Central memory CD8-positive, alpha-beta T cell (primary cell): ENCODE results near the gene MRPL47.

Experiments
- ATAC-seq: fragments of 150-1000 bp; cut with Tn5 transposase; replicated peaks from 2 replicates; pipeline ENCODE4 v1.10.0; 2022; ENCODE audit warnings: mild to moderate bottlenecking, moderate FRiP score, moderate number of reproducible peaks; ENCODE audit not compliant: poor library complexity, severe bottlenecking; ENCODE audit errors: extremely low read depth
- DNase-seq, 2 donors: peaks; one replicate each; pipeline ENCODE4 v3.0.0; 2021; ENCODE audit warnings: low spot score in 2 of 2
- H3K27ac Mint-ChIP-seq: one replicate; pipeline ENCODE4 v1.8.0; 2022; ENCODE audit warnings: low read depth, mild to moderate bottlenecking, moderate library complexity, mixed read lengths
- H3K27me3 Mint-ChIP-seq: one replicate; pipeline ENCODE4 v1.8.0; 2022; ENCODE audit warnings: mixed read lengths
- H3K36me3 Mint-ChIP-seq: one replicate; pipeline ENCODE4 v1.8.0; 2022; ENCODE audit warnings: mild to moderate bottlenecking, moderate library complexity, mixed read lengths; ENCODE audit not compliant: insufficient read depth
- H3K4me1 Mint-ChIP-seq: one replicate; pipeline ENCODE4 v1.8.0; 2022; ENCODE audit warnings: mixed read lengths
- H3K4me3 Mint-ChIP-seq: one replicate; pipeline ENCODE4 v1.8.0; 2022; ENCODE audit warnings: mild to moderate bottlenecking, moderate library complexity, mixed read lengths
- H3K9me3 Mint-ChIP-seq: one replicate; pipeline ENCODE4 v1.8.0; 2022; ENCODE audit warnings: mixed read lengths

Gene MRPL47

DNA sequence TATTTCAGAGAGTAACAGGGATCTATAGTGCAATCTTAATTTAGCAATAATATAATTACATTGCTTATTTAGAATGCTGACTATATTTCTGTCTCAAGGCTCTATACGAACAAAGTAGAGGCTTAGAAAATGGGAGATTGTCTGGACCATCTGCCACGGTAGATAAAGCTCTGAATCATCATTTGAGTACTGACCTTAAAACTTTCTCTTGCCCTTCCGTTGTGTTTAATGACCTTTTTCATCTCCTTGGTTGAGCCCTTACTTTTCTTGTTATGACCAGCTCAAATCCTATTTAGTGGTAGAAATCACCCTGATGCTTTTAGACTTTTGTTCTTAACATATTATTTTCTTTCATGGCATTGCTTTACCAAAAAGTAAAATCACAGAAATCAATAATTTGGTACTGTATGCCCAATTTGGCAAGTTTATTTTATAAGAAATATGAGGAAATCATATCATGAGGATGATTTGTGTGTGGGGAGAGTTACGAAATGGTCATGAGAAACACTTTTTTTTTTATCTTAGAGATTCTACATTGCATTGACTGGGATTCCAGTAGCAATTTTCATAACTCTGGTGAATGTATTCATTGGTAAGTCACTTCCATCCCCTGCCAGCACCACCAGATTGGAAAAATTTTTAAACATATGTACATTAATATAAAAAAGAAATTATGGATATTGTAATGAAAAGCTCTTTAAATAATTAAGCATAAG, 11.2 kb upstream of the MRPL47 start:
- no peak for ATAC-seq
- Mint-ChIP-seq H3K4me3 (no peak overlapping the region), H3K36me3 (peaks cover 20% of the 10 kb centered on the region), H3K4me1 (peaks cover 4% of the 10 kb centered on the region), H3K27ac (no peak overlapping the region), H3K9me3 (no peaks in the 10 kb centered on the region), H3K27me3 (no peaks in the 10 kb centered on the region)
- DNase-seq = no peak

DNA sequence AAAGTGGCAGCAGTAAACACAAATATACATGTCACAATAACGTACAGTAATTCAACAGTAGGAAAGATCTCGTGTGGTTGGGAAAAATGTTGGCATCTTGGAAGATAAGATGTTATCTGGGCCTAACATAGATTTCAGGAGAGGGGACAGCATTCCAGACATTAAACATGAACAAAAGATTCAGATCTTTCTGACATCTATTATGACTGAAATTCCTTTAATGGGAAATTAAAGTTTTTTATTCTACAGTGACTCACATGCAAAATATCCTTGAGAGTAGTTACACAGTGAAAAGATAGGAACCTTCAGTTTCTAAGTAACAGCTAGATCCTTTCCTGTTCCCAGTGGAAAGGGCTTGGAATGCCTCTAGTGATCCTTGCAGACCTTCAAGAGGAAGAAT, 9.4 kb upstream of the MRPL47 start:
- no peaks in the 10 kb centered on the region for H3K9me3 Mint-ChIP-seq
- H3K27me3 Mint-ChIP-seq = no peaks in the 10 kb centered on the region
- H3K4me1 Mint-ChIP-seq = peaks cover 16% of the 10 kb centered on the region
- H3K27ac Mint-ChIP-seq = no peak overlapping the region
- no peak overlapping the region for H3K4me3 Mint-ChIP-seq
- H3K36me3 Mint-ChIP-seq = peaks cover 12% of the 10 kb centered on the region
- DNase-seq (no peak), ATAC-seq (no peak)

DNA sequence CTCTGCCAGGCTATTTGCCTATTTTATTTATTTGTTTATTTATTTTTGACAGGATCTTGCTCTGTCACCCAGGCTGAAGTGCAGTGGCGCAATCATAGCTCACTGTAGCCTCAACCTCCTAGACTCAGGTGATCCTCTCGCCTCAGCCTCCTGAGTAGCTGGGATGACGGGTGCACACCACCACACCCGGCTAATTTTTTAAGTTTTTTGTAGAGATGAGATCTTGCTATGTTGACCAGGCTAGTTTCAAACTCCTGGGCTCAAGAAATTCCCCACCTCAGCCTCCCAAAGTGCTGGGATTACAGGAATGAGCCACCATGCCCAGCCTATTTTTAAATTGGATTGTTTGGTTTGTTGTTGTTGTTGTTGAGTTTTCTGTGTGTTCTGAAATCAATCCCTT, 5.6 kb upstream of the MRPL47 start:
- no peaks in the 10 kb centered on the region for H3K36me3 Mint-ChIP-seq
- peak overlapping the region; percentile 80 for H3K27ac Mint-ChIP-seq
- no peaks in the 10 kb centered on the region for H3K9me3 Mint-ChIP-seq
- H3K27me3 Mint-ChIP-seq = no peaks in the 10 kb centered on the region
- DNase-seq = no peak
- H3K4me1 Mint-ChIP-seq = peaks cover 35% of the 10 kb centered on the region
- H3K4me3 Mint-ChIP-seq = no peak overlapping the region
- ATAC-seq = no peak

DNA sequence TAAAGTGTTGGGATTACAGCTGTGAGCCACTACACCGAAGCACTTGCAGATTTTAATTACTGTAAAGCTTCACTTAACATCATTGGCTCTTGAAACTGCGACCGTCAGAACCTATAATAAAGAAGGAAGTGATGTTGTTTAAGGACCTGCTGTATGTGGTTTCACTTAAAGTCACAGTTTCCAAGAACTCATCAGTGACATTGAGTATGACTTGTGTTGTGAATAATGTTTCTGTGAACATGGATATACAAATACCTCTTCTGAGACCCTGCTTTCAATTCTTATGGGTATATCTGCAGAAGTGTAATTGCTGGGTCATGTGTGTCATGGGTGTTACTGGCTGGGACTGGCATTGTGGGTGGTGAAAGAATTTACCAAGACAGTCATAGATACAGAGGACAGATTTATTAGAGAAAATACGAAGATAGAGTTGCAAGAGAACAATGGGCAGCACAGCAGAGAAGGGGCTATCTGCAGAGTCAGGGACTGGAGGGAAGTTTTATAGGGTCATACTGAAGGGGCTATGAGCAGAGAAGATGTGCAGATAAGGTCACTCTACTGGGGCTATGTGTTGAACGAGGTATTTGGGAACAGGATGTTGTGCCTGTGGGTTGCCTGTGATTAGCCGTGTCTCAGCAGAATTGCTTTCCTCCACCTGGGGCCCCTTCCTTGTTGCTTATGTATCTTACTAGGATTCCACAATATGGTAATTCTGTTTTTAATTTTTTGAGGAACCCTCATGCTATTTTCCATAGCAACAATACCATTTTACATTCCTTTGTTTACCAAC, 4.7 kb upstream of the MRPL47 start:
- Mint-ChIP-seq H3K27me3 (no peaks in the 10 kb centered on the region), H3K4me1 (peaks cover 41% of the 10 kb centered on the region), H3K4me3 (peak overlapping the region; percentile 48), H3K27ac (peak overlapping the region; percentile 80), H3K9me3 (no peaks in the 10 kb centered on the region), H3K36me3 (peaks cover 8% of the 10 kb centered on the region)
- ATAC-seq (peak; percentile 8), DNase-seq (no peak)

DNA sequence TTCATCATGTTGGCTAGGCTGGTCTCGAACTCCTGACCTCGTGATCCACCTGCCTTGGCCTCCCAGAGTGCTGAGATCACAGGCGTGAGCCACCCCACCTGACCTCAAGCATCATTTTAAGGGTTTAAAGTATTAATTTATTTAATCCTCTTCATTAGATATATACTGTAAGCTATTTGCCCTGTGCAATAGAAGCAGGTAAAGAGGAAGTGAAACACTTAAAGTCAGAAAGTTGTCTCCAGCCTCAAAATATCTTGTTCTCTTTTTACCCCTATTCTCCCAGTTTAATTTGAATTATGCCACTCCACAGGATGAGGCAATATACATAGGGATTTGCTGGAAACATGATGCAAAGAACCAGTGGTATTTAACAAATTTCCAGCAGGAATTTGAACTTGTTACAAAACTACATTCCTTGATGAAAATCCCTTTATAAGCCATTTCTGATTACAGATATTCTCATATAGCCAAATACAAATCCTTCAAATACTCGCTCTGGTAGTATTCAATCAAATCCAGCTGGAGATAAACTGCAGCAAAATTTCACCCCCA, 2.2 kb upstream of the MRPL47 start:
- no peak for ATAC-seq
- H3K9me3 Mint-ChIP-seq = no peaks in the 10 kb centered on the region

DNA sequence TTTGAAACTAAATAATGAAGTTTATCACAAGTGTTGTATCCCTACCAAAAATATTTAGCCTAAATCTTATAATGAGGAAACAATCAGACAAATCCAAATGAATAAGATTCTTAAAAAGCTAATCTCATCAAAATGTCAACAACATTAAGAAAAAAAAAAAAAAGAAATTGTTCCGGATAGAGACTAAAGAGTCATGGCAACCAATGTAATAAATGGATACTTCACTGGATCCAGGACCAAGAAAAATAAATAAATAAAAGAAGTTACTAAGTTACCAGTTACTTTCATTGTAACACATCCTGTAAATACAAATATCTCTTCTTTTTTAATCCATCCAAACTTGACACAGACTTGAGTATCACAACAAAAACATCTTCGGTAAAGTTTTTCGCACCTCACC, 607 bp downstream of the MRPL47 start:
- Mint-ChIP-seq H3K27me3 (no peaks in the 10 kb centered on the region), H3K4me3 (peak overlapping the region; percentile 98), H3K27ac (peak overlapping the region; percentile 99), H3K4me1 (peaks cover 25% of the 10 kb centered on the region), H3K36me3 (peaks cover 29% of the 10 kb centered on the region), H3K9me3 (no peaks in the 10 kb centered on the region)
- ATAC-seq (peak; percentile 14), DNase-seq (no peak)

More for the DNA sequence above, 2.2 kb upstream of the MRPL47 start:
- no peaks in the 10 kb centered on the region for H3K27me3 Mint-ChIP-seq
- H3K27ac Mint-ChIP-seq = peak overlapping the region; percentile 38
- peak overlapping the region; percentile 11 for H3K4me3 Mint-ChIP-seq
- H3K36me3 Mint-ChIP-seq = peaks cover 9% of the 10 kb centered on the region
- peaks cover 41% of the 10 kb centered on the region for H3K4me1 Mint-ChIP-seq
- no peak for DNase-seq

DNA sequence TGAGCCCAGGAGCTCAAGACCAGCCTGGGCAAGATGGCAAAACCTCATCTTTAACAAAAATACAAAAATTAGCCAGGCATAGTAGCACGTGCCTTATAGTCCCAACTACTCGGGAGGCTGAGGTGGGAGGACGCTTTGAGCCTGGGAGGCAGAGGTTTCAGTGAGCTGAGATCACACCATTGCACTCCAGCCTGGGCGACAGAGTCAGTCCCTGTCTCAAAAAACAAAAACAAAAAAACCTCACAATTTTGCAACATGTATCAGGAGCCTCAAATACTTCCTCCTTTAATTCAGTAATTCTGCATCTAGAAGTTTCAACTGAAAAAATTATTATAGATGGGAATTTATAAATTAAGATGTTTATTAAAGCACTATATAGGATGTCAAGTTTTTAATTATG, 1.1 kb downstream of the MRPL47 start:
- Mint-ChIP-seq H3K9me3 (no peaks in the 10 kb centered on the region), H3K36me3 (peaks cover 34% of the 10 kb centered on the region), H3K4me1 (peaks cover 24% of the 10 kb centered on the region), H3K27ac (peak overlapping the region; percentile 99), H3K27me3 (no peaks in the 10 kb centered on the region), H3K4me3 (peak overlapping the region; percentile 98)
- DNase-seq (no peak), ATAC-seq (no peak)

DNA sequence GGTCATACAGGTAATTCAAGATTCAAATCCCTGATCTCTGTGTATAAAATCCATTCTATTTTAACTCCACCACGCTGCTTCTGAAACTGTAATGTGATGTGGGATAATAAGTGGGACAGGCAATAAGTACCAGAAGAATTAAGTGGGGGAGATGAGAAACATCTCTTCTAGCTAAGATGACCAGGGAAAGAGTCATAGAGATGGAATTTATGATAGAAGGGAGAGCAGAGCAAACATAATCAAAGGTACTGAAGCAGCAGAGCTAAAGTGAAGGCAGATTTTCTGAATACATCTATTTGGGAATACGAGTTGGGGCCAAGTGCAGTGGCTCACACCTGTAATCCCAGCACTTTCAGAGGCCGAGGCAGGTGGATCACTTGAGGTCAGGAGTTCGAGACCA, 4.9 kb downstream of the MRPL47 start:
- peaks cover under 1% of the 10 kb centered on the region for H3K4me1 Mint-ChIP-seq
- no peaks in the 10 kb centered on the region for H3K9me3 Mint-ChIP-seq
- H3K27ac Mint-ChIP-seq = no peak overlapping the region
- H3K27me3 Mint-ChIP-seq = no peaks in the 10 kb centered on the region
- ATAC-seq (no peak), DNase-seq (no peak)
- H3K4me3 Mint-ChIP-seq = no peak overlapping the region
- peaks cover 62% of the 10 kb centered on the region for H3K36me3 Mint-ChIP-seq

DNA sequence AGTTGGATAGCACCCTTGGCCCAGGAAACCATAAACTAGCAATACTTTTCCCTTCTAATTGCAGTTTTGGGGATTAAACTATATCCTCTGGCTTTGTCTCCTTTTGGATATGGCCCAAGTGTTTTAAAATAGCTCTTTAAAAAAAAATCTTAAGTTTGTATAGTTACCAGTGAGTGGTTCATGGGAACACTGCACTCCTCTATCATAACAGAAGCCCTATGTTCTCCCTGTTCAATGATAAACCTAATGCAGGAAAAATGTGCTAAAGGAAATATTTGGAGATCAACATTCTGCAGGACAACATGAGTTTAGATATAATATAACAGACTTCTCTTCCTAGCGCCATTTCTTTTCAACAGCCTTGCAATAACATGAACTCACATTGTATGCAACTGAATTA, 13.1 kb downstream of the MRPL47 start:
- no peaks in the 10 kb centered on the region for H3K27me3 Mint-ChIP-seq
- H3K36me3 Mint-ChIP-seq = peaks cover 66% of the 10 kb centered on the region
- H3K4me3 Mint-ChIP-seq = no peak overlapping the region
- no peaks in the 10 kb centered on the region for H3K4me1 Mint-ChIP-seq
- ATAC-seq (no peak), DNase-seq (no peak)
- H3K27ac Mint-ChIP-seq = peak overlapping the region; percentile 49
- H3K9me3 Mint-ChIP-seq = no peaks in the 10 kb centered on the region

DNA sequence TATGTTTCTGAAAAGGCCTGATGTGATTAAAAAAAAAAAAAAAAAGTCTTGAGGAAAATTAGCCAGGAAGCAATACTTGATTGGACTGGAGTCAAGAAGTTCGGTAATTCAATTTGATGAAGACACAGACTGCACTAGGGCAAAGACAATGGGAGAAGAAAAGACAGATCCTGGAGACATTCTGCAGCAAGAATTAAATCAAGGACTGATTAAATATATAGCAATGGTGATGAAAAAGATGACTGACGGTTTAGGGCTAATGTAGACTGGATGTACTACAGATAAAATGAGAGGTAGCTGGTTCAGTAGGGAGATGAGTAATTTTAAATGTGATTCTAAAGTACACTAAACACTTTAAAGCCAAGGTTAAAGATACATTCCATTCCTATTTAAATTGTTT, 13.8 kb downstream of the MRPL47 start:
- H3K27me3 Mint-ChIP-seq = no peaks in the 10 kb centered on the region
- DNase-seq = no peak
- no peaks in the 10 kb centered on the region for H3K4me1 Mint-ChIP-seq
- H3K36me3 Mint-ChIP-seq = peaks cover 67% of the 10 kb centered on the region
- no peak for ATAC-seq
- no peak overlapping the region for H3K4me3 Mint-ChIP-seq
- H3K27ac Mint-ChIP-seq = peak overlapping the region; percentile 5
- H3K9me3 Mint-ChIP-seq = no peaks in the 10 kb centered on the region

DNA sequence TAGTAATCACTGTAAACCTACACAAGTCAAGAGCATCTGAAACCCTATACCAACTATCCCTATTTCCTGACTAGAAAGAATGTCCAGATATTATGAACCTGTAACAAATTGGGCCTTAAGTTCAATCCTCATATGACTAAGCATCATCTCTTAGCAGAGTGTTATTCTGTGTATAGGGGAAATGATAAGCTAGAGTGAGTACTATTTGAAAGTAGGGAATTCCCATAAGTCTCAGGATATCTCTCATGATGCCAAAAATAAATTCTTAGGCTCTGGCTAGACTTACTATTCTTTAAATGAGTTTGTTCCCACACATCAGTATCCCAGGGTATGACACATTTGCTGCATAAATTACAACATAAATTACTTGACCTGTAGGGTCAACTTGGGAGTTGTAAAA, 15.3 kb downstream of the MRPL47 start:
- no peaks in the 10 kb centered on the region for H3K27me3 Mint-ChIP-seq
- no peak overlapping the region for H3K4me3 Mint-ChIP-seq
- H3K9me3 Mint-ChIP-seq = no peaks in the 10 kb centered on the region
- DNase-seq (no peak), ATAC-seq (no peak)
- H3K4me1 Mint-ChIP-seq = no peaks in the 10 kb centered on the region
- H3K27ac Mint-ChIP-seq = no peak overlapping the region
- H3K36me3 Mint-ChIP-seq = peaks cover 61% of the 10 kb centered on the region

DNA sequence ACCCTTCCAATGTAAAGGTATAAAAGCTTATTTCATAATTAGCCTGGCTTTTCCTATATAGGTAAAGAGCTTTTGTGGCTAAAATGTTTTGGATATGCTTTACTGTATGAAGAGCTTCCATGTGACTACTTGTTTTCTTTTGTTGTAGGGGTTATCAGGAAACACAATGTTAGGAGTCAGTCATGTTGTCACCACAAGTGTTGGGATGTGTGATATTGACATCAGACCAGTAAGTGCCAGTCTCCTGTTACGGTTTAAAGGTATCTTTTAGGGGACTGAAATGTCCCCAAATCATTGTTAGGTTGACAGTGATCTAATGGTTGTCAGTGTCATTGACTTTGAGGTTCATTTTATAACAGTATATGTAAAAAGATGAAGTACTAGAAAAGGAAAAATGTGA, 23.4 kb downstream of the MRPL47 start:
- H3K9me3 Mint-ChIP-seq = no peaks in the 10 kb centered on the region
- DNase-seq = no peak
- peaks cover 45% of the 10 kb centered on the region for H3K36me3 Mint-ChIP-seq
- no peak overlapping the region for H3K4me3 Mint-ChIP-seq
- H3K27ac Mint-ChIP-seq = no peak overlapping the region
- no peaks in the 10 kb centered on the region for H3K4me1 Mint-ChIP-seq
- H3K27me3 Mint-ChIP-seq = no peaks in the 10 kb centered on the region
- ATAC-seq = no peak

DNA sequence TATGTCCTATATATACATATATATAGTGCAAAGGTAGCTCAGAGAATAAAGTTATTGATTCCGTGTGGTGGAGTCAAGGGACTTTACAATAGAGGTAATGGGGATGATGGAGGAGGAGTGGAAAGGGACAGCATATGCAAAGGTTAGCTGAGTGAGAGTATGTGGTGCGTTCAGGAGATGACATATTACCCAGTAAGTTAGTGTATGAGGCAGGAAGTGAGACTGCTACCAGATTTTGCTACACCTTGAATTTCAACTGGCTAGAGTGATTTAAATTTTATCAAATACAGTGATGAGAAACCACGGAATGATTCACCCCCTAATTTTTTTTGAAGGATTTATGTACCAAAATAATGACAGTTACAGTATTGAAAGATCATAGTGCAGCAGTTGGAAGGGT, 38.9 kb downstream of the MRPL47 start:
- peak overlapping the region; percentile 44 for H3K27ac Mint-ChIP-seq
- no peak for ATAC-seq
- no peak overlapping the region for H3K4me3 Mint-ChIP-seq

More for the DNA sequence above, 38.9 kb downstream of the MRPL47 start:
- no peaks in the 10 kb centered on the region for H3K27me3 Mint-ChIP-seq
- DNase-seq = no peak
- peaks cover 32% of the 10 kb centered on the region for H3K4me1 Mint-ChIP-seq
- H3K36me3 Mint-ChIP-seq = peaks cover 15% of the 10 kb centered on the region
- H3K9me3 Mint-ChIP-seq = no peaks in the 10 kb centered on the region
